ENCODE results near the gene OIP5. TPM values are rescaled to one million over a fixed set of nuclear protein-coding genes. Genes with fewer than 3 reads are reported as not detected.
A peak's percentile ranks its signal among the peaks of the same experiment; 100 is the strongest.

Gene OIP5
- total and polyA plus RNA-seq, 9 of the 15 experiments (the other 6 are each of a cell fraction or from before 2014, with no cell fraction given): 8.3 to 54.8 (median 35.3) TPM

- TF ChIP-seq ZNF280A (IDR thresholded peaks at IDR 0.05; ENCODE audit: low read depth, partially characterized antibody) (no peak), MECOM (CRISPR knock-in tag; IDR thresholded peaks at IDR 0.05) (no peak), ZHX1 (conservative IDR thresholded peaks at IDR 0.05; ENCODE audit: low read length) (no peak), CC2D1A (IDR thresholded peaks at IDR 0.05) (peak; percentile 87; the same call in 1 of the 2 replicates), SMARCA5 (IDR thresholded peaks at IDR 0.05) (0 out of 2 replicates have a peak, but pooled peaks have one; percentile 42), ZBTB2 (IDR thresholded peaks at IDR 0.05) (peak; percentile 66; the same call in 1 of the 2 replicates), AFF1 (IDR thresholded peaks at IDR 0.05; ENCODE audit: low read depth in 1 of 2, partially characterized antibody in 2 of 2) (peak in 1 of 2 experiments; percentile 9), MEF2A (IDR thresholded peaks at IDR 0.05; ENCODE audit: control insufficient read depth, low read depth, low read length) (peak; percentile 39; the same call in 1 of the 2 replicates), NCOR1 (IDR thresholded peaks at IDR 0.05) (peak; percentile 89), PML (IDR thresholded peaks at IDR 0.05; ENCODE audit: low read length) (peak; percentile 49; the same call in 1 of the 2 replicates), ZNF592 (IDR thresholded peaks at IDR 0.05) (no peak), ZFX (CRISPR knock-in tag; IDR thresholded peaks at IDR 0.05) (0 out of 2 replicates have a peak, but pooled peaks have one; percentile 27)
Measured at GRCh38 chr15:41334293-41335120, 2.1 kb upstream of the OIP5 start (continued).

Measured in K562 (cell line).